Heart right ventricle (tissue), 16 donors: ENCODE results near the gene GSTT2B. TPM values are rescaled to one million over a fixed set of nuclear protein-coding genes. Genes with fewer than 3 reads are reported as not detected.

ENCODE experiments used
- ATAC-seq, 8 donors: fragments of 200-7000 bp; cut with Tn5 transposase; one replicate each; pipeline ENCODE4 v1.9.1; 2020; ENCODE audit warnings: mild to moderate bottlenecking in 8 of 8, moderate library complexity in 8 of 8, moderate number of reproducible peaks in 1 of 8
- DNase-seq, 2 donors: peaks; one replicate each; pipeline ENCODE4 v3.0.0-alpha.2; 2020
- H3K27ac ChIP-seq, 10 donors: fragments of 200-600 bp; sonication (generic) in 2 of 10; one replicate each; pipeline versions ENCODE4 v1.5.0 to v1.8.0; 2020 to 2022; ENCODE audit warnings: mild to moderate bottlenecking in 3 of 10
- H3K27me3 ChIP-seq, 7 donors: fragments of 200-600 bp; one replicate each; pipeline ENCODE4 v1.8.0; 2021 to 2022; ENCODE audit warnings: mild to moderate bottlenecking in 2 of 7
- H3K36me3 ChIP-seq, 9 donors: fragments of 200-600 bp; sonication (generic) in 1 of 9; one replicate each; pipeline versions ENCODE4 v1.5.0 to v1.8.0; 2020 to 2022; ENCODE audit warnings: mild to moderate bottlenecking in 2 of 9
- H3K4me1 ChIP-seq, 9 donors: fragments of 200-600 bp; sonication (generic) in 1 of 9; one replicate each; pipeline versions ENCODE4 v1.5.0 to v1.8.0; 2020 to 2022; ENCODE audit warnings: mild to moderate bottlenecking in 4 of 9
- H3K4me3 ChIP-seq, 10 donors: fragments of 200-600 bp; sonication (generic) in 2 of 10; one replicate each; pipeline versions ENCODE4 v1.5.0 to v1.8.0; 2020 to 2022; ENCODE audit warnings: mild to moderate bottlenecking in 7 of 10, moderate library complexity in 2 of 10
- H3K9me3 ChIP-seq, 11 donors: fragments of 200-600 bp in 10 of 11; sonication (generic) in 2 of 11; one replicate each; pipeline versions ENCODE4 v1.5.0 to v1.8.0; 2013 to 2022; ENCODE audit warnings: mild to moderate bottlenecking in 2 of 11, control low read depth in 1 of 11, moderate library complexity in 1 of 11
- WGBS, 2 donors: extraction: QIAGEN DNeasy Blood & Tissue Kit; methylation state at CpG; one replicate each; pipeline ENCODE4 v1.1.7; 2013; ENCODE audit warnings: inconsistent platforms in 1 of 2; 5-methylcytosine and 5-hydroxymethylcytosine counted together
- intact Hi-C, 10 donors: fragments of 100-400 bp; cut with DNase I; formaldehyde crosslinking; loops; one replicate each; pipeline versions ENCODE4 v1.11.1 to v1.14.2; 2022
- polyA plus RNA-seq, 2 donors: library from polyadenylated mRNA; stranded (reverse); fragments of 200-250 nt; gene quantifications; one replicate each; pipeline ENCODE4 v1.2.3, GENCODE V29; 2013
- total RNA-seq, 10 donors: library from RNA; stranded (reverse); fragmentation: NEBNext Ultra II Directional in 3 of 10; extraction: Animal tissue kit (Norgen Biotek cat#: 25700) in 3 of 10; gene quantifications; one replicate each; pipeline versions ENCODE4 v1.2.1 to v1.2.4, GENCODE V29; 2021 to 2023
- TF ChIP-seq, protein P1 (sequence below), 9 donors: fragments of 200-600 bp; sonication (generic) in 2 of 9; IDR thresholded peaks; one replicate each; pipeline versions ENCODE4 v1.5.0 to v1.8.0; 2021 to 2022; ENCODE audit warnings: antibody characterized with exemption in 9 of 9, mild to moderate bottlenecking in 5 of 9, moderate library complexity in 1 of 9
- donor health status: Arrhythmogenic right ventricular cardiomyopathy.
- donor health status: ischemic (EF 13 %, LVEDD 7.1; RV severe dilation, severe dysfunction).
- donor health status: healthy with polysubstance abuse.
- donor health status: DM: no; HTN: yes; CAD: no.
- donor health status: DM: no; HTN: no; CAD: no.
- donor health status: ischemic (EF 25% LVEDD 6.9; RV normal size, moderate dysfunction).
- donor health status: ischemic (EF 25% LVEDD 5.7; RV mildly dilated, moderate dysfunction).
- donor health status: healthy.
- donor health status: DM: yes; HTN: yes; CAD: no.
- donor health status: Ischemic cardiomyopathy.
- donor health status: ischemic (EF 35%, LVEDD 5.7; RV mildly dilated, moderate dysfunction).
- donor health status: nonischemic (EF 11% LVEDD 7.7; RV severe dilation, severe dysfunction).
- donor health status: DM: yes; HTN: yes; CAD: no.
- donor health status: PGD.
- donor health status: ischemic (EF 29% LVEDD 5.4; RV normal size, mild dysfunction).
- donor health status: nonischemic (EF 23%, LVEDD 6.1; RV moderate dilation, normal function).

Gene GSTT2B
- total and polyA plus RNA-seq, 12 donors: 1.3 to 25.4 (median 5.4) TPM

DNA sequence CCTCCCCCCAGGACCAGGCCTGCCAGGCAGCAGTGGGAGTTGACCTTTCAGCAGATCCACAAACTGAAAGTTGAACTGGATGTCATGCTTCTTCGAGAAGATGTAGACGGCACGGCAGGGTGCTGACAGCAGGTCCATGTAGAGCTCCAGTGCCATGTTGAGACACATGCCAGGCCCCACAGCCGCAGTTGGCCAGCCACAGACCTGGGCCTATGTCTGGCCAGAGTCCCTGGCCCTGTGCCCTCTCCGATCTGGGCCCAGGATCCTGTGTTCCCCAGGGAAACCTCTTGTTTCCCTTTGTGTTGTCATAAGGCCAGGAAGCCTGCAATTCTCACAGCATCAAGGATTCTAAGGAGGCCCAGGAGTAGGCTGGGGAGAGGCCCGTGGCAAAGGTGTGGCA lies 44.2 kb upstream of the GSTT2B start, which contains the start of gene GSTT4:
TSS of gene GSTT4 (minus strand) at position 253 of the 400 bp plus-strand sequence. CDS start at position 156, 97 bp downstream.
- intact Hi-C loops: loop anchor here in 6 of 10 donors (5.0 to 10.0 kb wide), 3 partner anchors 68 to 170 kb away; no protein-coding TSS in a partner anchor
- H3K36me3 ChIP-seq: no peaks in the 10 kb centered on the region
- H3K4me3 ChIP-seq: peak within 1 kb of the TSS in 1 of 10 donors; percentile 5
- H3K27me3 ChIP-seq: no peaks in the 10 kb centered on the region
- peak within 1 kb of the TSS in 8 of 10 donors; percentile 39 to 74 (median 61) for H3K27ac ChIP-seq
- peaks cover 0 to 18% (median 11%) of the 10 kb centered on the region in 9 donors for H3K4me1 ChIP-seq
- H3K9me3 ChIP-seq: no peaks in the 10 kb centered on the region
- TF ChIP-seq, protein P1, sequence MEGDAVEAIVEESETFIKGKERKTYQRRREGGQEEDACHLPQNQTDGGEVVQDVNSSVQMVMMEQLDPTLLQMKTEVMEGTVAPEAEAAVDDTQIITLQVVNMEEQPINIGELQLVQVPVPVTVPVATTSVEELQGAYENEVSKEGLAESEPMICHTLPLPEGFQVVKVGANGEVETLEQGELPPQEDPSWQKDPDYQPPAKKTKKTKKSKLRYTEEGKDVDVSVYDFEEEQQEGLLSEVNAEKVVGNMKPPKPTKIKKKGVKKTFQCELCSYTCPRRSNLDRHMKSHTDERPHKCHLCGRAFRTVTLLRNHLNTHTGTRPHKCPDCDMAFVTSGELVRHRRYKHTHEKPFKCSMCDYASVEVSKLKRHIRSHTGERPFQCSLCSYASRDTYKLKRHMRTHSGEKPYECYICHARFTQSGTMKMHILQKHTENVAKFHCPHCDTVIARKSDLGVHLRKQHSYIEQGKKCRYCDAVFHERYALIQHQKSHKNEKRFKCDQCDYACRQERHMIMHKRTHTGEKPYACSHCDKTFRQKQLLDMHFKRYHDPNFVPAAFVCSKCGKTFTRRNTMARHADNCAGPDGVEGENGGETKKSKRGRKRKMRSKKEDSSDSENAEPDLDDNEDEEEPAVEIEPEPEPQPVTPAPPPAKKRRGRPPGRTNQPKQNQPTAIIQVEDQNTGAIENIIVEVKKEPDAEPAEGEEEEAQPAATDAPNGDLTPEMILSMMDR (IDR thresholded peaks at IDR 0.05): no peak
- peak; percentile 88 to 98 (median 94) for ATAC-seq
- 25 to 35% methylated on average over 6 of the region's 6 CpGs for WGBS, 2 donors
- DNase-seq: peak; percentile 80 to 86

DNA sequence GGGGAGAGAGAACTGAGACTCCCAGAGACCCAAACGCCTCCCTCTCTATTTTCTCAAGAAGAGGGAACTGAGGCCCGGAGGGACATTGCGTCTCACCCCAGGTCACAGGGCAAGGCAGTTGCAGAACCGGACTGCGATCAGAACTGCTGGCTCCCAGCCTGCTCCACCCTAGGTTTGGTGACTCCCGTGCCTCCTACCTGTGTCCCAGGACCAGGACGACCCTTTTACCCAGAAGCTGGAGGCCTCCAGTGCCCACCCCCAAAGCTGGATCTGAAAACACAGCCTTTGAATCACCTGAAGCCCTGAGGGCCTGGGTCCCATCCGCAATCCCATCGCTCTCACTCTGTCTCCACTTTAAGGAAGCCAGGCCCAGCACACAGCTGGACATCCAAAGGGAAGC lies 42.9 kb upstream of the GSTT2B start:
- Histone ChIP-seq H3K9me3 (no peaks in the 10 kb centered on the region), H3K27me3 (no peaks in the 10 kb centered on the region), H3K36me3 (no peaks in the 10 kb centered on the region), H3K4me3 (no peak overlapping the region), H3K4me1 (peaks cover 0 to 18% (median 11%) of the 10 kb centered on the region in 9 donors), H3K27ac (no peak overlapping the region)
- WGBS, 2 donors: 79 to 86% methylated on average over 9 of the region's 9 CpGs
- no peak for DNase-seq
- ATAC-seq: no peak
- TF ChIP-seq, protein P1 (IDR thresholded peaks at IDR 0.05): no peak
- intact Hi-C loops: loop anchor here in 5 of 10 donors (5.0 to 10.0 kb wide), 3 partner anchors 67 to 171 kb away; no protein-coding TSS in a partner anchor

DNA sequence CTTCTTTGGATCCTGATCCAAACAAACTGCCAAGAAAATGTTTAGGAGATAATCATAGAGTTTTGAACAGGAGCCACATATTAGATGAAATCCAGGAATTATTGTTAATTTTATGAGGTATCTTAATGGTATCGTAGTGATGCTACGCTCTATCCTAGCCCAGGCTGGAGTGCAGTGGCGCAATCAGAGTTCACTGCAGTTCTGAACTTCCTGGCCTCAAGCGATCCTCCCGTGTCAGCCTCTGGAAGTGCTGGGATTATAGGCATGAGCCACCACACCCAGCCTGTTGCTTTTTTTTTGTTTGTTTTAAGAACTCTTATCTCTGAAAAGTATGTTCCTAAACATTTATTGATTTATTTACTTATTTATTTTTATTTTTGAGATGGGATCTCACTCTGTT lies 41.9 kb upstream of the GSTT2B start:
- DNase-seq (no peak), ATAC-seq (no peak)
- 77 to 87% methylated on average over 5 of the region's 5 CpGs for WGBS, 2 donors
- Histone ChIP-seq H3K27me3 (no peaks in the 10 kb centered on the region), H3K36me3 (no peaks in the 10 kb centered on the region), H3K4me3 (no peak overlapping the region), H3K4me1 (peaks cover 0 to 18% (median 11%) of the 10 kb centered on the region in 9 donors), H3K9me3 (no peaks in the 10 kb centered on the region), H3K27ac (no peak overlapping the region)
- intact Hi-C loops: loop anchor here in 5 of 10 donors (5.0 to 10.0 kb wide), 3 partner anchors 66 to 172 kb away; no protein-coding TSS in a partner anchor
- TF ChIP-seq, protein P1 (IDR thresholded peaks at IDR 0.05): no peak

DNA sequence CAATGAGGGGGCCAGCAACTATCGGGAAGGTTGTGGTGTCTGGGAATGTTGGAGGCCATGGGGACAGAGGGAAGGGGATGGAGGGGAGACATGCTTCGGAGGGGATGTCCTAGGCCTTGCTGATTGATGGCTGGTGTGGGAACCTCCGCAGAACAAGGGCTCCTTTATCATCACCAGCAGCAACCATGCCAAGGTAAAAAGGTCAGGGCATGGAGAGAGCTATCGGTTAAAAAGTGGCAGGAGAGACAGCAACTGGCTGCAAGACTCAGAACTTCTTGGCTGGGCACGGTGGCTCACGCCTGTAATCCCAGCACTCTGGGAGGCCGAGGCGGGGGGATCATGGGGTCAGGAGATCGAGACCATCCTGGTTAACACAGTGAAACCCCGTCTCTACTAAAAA lies 41.3 kb upstream of the GSTT2B start:
- no peaks in the 10 kb centered on the region for H3K36me3 ChIP-seq
- H3K9me3 ChIP-seq: no peaks in the 10 kb centered on the region
- intact Hi-C loops: loop anchor here in 5 of 10 donors (5.0 to 10.0 kb wide), 3 partner anchors 65 to 173 kb away; no protein-coding TSS in a partner anchor
- no peak overlapping the region for H3K4me3 ChIP-seq
- 54 to 63% methylated on average over 10 of the region's 10 CpGs for WGBS, 2 donors
- DNase-seq (no peak), ATAC-seq (peak in 1 of 8 donors; percentile 28)
- H3K4me1 ChIP-seq: peaks cover 0 to 18% (median 11%) of the 10 kb centered on the region in 9 donors
- no peaks in the 10 kb centered on the region for H3K27me3 ChIP-seq
- no peak overlapping the region for H3K27ac ChIP-seq
- TF ChIP-seq, protein P1 (IDR thresholded peaks at IDR 0.05): no peak
